ELR (cell line): ENCODE data around the gene ZNF438.
"Not testable (repeated sequence)": the region's sequence is repeated elsewhere in the genome, so short reads cannot be mapped to it uniquely, and the experiment has no call there.

Source experiments
- DNase-seq: peaks from one replicate; pipeline ENCODE4 v3.0.0-alpha.2; 2015; ENCODE audit warnings: low read depth

ZNF438 gene, protein sequence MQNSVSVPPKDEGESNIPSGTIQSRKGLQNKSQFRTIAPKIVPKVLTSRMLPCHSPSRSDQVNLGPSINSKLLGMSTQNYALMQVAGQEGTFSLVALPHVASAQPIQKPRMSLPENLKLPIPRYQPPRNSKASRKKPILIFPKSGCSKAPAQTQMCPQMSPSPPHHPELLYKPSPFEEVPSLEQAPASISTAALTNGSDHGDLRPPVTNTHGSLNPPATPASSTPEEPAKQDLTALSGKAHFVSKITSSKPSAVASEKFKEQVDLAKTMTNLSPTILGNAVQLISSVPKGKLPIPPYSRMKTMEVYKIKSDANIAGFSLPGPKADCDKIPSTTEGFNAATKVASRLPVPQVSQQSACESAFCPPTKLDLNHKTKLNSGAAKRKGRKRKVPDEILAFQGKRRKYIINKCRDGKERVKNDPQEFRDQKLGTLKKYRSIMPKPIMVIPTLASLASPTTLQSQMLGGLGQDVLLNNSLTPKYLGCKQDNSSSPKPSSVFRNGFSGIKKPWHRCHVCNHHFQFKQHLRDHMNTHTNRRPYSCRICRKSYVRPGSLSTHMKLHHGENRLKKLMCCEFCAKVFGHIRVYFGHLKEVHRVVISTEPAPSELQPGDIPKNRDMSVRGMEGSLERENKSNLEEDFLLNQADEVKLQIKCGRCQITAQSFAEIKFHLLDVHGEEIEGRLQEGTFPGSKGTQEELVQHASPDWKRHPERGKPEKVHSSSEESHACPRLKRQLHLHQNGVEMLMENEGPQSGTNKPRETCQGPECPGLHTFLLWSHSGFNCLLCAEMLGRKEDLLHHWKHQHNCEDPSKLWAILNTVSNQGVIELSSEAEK

DNA sequence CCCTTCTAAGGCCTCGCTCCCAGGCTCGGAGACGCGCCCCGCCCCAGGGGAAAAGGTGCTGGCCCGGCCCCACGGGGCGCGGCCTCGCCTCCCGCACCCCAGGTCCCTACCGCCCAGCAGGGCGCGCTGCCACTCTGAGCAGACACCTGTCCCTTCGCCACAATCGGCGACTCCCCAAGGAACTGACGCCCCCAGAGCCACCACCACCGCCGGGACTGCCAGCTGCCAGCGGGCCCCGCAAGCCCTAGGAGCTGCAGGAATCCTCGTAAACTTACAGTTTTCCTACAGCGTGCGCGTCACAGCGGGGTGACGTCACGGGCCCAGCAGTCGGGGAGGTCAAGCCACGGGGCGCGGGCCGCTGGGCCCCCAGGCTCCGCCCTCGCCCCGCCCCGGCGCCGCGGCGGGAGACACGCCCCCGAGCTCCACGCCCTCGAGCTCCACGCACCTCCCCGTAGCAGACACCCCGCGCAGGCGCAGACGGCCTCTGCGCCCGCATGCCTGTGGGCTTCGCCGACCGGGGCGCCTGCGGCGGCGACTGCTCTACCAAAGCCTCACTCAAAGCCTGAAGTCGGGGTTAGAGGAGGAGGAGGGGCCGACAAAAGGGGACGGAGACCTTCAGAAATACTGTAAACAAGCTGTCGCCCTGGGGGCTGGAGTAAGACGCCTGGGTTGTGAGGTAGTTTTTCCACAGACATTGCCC is at the start of gene ZNF438:
Gene ZNF438, minus strand, starts transcription at position 308 of the 700 bp plus-strand sequence. CDS start 154,831 bp downstream, outside the sequence.
- peak; percentile 92 for DNase-seq

DNA sequence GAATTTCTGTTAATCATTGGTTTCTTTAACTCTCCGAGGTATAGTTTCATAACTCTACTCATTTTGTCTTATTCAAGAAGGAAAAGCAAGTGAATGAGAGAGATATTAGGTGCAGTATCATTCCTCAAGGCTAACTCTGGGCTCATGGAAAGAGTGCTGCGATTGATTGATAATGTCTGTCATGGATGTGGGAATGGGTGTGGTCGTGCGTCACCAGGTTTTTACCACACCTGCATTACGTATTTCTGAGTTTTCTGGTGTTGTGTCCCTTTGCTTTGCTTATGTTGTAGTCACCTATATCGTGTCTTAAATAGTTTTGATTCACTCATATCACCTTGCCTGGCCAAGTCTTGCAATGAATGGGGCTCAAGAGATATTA is 44.9 kb upstream of the ZNF438 start:
- no peak for DNase-seq

DNA sequence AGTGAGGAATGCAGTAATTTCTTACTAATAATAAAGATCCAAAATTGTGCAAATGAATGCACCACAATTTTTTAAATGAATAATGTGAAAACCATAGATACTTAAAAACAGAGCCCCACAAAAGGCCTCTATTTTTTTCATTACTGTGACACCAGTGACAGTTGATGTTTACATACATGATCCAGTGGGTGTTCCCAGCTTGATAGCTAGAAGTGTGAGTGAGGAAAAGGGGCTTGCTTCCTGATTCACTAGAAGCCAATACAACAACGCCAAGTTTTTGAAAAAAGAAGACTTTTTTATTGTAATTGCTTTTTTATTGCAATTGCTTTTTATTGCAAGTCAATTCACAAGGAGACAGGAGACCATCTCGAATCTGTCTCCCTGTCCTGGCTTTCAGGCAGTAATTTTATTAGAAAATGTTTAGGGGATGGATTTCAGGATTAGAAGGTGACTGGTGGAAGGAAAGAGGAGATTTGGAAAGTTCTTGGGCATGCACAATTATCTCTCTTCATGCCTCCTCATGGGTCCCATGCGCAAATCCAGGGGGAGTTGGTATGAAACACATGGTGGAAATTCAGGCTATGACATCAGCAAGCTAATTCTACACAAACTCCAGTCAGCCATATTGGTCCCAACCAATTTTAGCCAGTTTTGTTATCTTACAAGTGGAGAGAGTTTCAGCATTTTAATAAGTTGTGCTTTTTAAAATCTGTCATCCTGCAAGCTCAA is 44.4 kb upstream of the ZNF438 start:
- DNase-seq: no peak

DNA sequence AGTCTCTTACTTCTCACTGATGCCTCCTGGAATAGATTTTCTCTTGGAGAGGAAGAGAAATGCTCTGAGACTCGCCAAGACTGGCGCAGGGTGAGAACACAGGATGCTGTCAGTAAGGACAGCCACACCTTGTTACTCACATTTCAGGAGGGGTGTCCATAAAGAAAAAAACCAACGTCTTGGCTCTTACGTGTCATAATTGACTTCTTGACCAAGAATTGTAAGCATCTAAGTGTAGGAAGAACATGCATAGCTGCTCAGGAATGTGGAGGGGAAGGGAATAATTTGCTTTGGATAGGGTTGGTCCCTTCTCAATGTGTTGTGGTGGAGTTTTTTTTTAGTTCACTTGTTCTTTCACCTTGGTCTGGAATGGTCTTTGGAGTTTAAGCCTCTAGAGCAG is 43.8 kb upstream of the ZNF438 start:
- DNase-seq: peak; percentile 94

DNA sequence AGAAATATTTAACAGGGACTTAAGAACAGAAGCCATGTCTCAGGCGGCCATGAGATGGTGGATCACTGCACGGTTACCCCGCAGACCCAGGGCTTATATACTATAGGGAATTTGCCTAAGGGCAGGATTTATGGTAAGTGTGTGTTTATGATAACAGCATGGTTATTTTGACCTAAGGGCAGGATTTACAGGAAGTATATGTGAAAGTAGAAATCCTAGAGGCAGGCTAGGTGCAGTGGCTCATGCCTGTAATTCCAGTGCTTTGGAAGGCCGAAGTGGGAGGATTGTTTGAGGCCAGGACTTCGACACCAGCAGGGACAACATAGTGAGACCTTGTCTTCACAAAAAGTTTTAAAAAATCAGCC is 43.0 kb upstream of the ZNF438 start:
- peak; percentile 33 for DNase-seq

DNA sequence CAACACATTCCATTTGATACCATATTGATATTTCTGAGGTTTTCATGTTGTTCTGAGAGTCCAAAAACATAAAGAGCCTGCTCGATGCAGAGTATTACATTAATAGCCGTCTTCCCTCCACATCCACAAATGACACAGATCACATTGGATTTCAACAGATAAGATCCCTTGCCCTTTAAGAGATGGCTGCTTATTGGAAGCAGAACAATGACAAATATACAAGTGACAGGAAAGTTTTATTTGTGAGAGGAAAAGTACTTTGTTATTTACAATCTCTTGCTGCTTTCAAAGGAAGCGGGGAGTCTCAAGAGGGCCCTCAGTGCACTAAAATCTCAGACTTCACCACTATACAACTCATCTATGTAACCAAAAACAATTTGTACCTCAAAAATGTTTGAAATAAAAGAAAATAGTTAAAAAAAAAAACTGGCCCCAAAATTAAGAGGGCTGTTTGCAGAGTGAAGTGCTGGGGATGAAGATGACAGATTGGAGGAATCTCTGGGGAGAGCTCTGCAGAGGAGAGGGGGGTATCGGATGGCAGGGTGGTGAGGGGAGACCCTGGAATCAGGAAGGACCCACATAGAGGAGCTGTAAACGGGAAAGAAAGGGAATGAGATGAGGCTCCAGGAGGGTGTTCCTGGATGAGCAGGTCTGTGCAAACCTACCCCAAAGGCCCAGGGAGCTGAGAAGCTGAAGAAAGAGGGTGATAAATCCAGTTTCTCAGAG is 42.5 kb upstream of the ZNF438 start:
- no peak for DNase-seq

DNA sequence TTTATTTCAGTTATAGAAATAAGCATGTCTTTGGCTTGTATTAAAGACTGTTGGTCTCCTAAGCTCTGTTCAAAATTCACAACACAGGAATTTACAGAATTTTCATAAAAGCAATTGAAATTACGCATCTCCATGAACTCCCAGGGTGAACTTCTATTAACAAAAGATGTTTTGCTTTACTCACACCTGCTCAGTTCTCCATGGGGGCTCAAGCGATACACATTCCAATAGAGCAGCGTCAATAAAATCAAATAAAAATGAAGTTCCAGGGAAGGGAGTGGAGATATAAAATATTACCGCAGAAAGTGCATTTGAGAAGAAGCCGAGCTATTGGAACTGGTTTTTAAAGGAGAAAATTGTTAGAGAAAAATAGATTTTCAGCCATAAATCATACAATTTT is 41.5 kb upstream of the ZNF438 start:
- no peak for DNase-seq

DNA sequence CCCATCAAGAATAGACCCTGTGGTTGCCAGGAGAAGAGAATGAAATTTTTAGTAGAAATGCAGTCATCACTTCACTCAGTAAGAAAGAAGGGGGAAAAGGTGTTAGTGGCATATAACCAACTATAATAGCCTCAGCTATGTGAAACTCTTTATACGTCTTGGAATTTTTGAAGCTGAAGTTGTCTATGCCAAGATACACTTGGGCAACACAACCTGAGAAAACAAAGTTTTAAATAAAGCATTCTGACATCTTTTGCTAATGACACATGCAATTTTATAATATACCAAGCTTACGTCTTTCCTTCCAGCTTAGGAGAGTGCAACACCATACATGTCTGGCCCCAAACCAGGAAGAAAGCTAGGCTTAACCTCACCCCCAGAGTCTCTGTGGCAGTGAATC is 40.8 kb upstream of the ZNF438 start:
- no peak for DNase-seq

DNA sequence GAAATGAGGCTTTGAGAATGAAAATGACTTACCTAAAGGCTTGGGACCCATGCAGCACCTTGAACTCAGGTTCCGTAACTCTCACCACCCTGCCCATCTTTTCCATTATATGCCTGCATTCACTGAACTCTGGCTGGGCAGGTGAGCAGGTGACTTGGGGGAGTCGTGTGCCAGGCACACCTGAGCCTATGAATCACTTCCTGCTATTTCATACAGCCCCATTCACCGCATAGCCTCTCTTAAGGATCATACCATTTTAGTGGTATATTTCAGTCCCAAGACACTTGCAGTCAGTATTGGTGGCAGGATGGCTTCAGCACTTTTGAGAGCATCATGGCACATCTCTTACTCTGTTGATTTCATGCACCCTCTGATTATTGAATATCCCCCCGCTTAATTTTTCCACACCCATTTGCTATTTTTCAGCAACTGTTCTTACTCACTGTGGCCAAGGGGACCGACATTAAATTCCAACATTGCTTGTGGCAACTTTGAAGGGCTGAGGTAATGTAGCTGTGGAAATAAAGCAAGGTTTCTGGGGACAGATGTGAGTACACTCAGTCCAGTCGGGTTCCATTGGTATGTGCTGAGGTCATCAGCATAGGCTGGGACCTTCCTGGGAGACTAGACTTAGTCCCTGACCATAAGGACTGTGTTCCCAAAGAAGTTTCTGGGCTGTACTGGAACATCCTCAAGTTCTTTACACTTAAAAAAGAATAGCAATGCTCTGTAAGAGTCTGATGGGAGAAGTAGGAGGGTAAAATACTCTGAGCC is 39.8 kb upstream of the ZNF438 start:
- DNase-seq: peak; percentile 58

DNA sequence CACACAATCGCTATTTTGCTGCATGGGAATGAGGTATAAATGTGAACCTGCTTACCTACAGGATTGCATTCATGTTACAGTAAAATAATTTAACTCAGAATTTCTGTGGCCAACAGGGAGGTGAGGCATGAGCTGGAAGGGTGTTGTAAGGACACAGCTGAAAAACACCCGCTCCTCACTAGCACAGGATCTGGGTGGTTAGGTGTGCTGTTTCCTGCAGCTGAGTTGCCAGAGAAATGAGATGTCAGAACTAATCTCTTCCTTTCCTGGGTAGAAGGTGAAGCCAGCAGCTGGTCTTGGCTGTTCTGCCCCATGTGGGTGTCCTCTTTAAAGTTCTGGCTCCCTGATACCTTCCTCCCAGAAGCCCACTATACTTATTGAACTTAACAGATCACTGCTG is 39.0 kb upstream of the ZNF438 start:
- DNase-seq: no peak

DNA sequence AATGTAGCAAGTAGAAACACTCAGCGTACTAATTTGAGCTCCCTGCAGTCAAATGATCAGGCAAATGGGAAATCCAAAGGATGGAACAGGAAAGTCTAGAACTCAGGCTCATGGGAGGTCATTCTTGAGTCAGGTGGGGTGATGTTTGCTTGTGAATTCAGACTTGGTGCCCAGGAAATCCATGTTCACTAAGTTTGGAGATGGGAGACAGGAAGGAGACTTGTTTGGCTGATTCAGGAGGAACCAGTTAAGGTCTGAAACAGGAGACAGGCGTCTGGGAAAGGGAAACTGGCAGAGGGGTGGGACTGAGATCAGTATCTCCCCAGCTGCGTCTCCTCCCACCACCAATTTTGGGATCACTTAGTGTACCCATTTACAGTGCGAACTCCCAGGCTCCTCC is 38.4 kb upstream of the ZNF438 start:
- DNase-seq: no peak

DNA sequence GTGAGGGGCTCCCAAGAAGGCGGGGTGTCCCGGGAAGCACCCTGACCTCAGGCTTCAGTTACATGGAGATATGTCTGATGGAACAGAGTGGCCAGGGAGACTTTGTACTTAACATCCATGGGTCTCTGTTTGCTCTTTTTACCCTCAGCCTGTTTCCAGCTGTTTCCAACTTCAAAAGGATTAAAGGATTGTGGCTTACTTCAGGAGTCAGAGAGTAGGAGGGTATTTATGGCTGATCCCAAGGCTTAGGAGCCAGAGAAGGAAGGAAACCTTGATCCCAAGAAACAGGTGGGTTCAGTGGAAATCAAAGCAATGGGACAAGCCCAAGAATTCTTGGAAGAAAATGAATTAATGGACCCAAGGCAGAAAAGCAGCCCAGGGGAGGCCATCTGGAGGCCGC is 37.7 kb upstream of the ZNF438 start:
- DNase-seq: no peak

DNA sequence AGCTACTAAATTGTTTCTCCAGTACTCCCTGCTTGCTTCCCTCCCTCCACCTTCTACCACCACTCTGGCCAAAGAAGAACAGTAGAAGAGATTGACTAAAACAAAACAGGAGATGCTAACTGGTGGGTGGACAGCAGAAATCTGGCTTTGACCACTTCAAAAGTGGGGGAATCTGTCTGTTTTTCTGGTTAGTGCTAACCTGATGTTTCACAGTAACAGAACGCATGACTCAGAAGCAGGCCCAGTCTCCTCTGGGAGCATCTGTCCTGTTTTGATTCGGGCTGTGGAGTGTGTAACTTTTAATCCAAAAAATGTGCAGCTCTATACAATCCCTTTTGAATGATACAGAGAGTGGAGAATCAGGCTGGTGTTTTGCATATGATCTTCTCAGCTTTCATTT is 32.7 kb upstream of the ZNF438 start:
- peak; percentile 60 for DNase-seq

DNA sequence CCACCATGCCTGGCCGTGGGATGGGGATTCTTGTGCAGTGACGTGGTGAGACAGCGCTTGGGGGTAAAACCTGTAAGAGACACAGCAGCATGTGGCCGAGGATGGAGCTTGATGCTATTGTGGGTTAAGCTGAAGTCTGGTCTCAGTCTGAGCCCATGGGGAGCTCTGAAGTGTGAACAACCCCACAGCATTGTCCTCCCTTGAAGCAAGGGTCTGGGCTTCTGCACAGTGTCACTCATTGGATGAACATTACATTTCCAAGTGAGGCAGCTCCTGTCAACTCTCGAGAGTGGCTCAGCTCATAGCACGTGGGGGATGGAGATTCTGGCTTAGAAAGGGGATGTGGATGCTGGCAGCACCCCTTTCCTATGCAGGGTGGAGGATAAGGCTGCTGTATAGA is 32.2 kb upstream of the ZNF438 start:
- no peak for DNase-seq

DNA sequence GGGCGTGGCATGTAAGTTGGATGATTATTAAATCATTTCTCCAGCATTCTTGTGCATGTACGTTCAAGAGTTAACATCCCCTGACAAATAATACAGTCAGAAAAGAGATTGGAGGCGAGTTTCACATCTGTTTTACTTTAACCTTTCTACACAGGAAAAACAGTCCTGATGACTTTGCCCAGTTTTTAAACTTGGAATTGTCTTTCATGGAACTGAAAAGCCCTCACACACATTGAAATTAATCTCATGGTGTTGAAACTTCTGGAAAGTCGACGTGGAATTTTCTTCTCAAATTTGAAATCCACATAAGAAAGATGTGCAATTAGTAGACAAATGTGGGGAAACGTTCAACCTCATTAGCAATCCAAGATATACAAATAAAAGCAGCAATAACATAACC is 31.2 kb upstream of the ZNF438 start:
- DNase-seq: no peak

DNA sequence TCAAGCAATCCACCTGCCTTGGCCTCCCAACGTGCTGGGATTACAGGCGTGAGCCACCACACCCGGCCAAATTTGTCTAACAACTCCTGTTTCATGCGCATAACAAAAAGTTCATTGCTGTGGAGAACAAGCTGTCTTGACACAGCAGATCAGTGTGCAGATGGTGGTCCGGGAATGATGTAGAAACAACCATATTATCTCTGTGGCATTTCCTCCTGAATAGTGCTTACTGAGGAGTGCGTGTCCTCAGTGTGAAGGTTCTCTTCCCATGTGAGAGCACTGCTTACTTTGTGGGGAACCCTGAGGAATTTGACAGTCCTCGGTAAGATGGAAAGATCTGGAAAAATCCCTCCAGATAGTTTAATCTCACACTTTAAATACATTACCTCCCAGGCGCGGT is 30.3 kb upstream of the ZNF438 start:
- DNase-seq: no peak

DNA sequence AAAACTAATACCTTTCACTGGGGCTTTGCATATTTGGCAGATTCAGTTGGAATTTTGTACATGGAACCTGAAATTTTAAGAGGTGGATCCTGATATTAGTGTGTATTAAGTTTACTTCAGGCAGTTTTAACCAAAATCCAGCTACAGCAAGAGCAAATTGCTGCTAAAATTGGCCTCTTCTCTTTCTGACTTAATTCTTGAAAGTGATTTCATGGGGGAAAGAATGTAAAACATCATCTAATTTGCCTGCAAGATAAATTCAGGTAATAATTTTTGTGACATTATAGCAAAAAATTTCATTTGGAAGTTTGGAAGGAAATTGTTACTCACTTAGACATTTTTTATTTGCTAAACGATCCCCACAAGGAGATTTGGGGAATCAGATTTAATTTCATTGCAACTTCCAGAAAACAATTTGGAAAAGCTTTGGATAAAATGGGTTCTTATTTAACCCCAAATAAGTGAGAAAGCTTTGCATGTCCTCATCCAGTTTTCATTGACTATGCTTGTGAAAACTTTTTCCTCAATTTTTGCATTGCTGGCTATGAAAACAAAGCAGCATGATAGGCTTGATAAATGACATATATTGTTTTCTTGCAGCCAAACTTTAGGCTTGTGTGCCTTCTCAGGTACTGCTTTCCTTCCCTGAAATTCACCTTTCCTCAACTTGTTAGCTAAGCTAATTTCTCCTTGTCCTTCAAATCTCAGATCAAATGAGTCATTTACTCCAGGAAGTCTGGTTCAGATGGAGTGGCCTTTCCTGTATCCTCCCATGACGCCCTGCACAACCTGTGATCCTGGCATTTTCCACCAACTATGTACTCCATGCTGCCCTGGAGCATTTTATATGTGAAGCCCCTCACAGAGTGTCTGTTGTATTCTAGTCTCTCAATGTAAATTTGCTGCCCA is 27.4 kb upstream of the ZNF438 start:
- DNase-seq: peak; percentile 39

DNA sequence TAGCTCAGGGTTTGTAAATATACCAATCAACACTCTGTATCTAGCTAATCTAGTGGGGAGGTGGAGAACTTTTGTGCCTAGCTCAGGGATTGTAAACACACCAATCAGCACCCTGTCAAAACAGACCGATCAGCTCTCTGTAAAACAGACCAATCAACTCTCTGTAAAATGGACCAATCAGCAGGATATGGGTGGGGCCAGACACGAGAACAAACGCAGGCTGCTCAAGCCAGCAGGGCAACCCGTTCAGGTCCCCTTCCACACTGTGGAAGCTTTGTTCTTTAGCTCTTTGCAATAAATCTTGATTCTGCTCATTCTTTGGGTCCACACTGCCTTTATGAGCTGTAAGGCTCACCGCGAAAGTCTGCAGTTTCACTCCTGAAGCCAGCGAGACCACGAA is 25.0 kb upstream of the ZNF438 start:
- DNase-seq: not testable (repeated sequence)

DNA sequence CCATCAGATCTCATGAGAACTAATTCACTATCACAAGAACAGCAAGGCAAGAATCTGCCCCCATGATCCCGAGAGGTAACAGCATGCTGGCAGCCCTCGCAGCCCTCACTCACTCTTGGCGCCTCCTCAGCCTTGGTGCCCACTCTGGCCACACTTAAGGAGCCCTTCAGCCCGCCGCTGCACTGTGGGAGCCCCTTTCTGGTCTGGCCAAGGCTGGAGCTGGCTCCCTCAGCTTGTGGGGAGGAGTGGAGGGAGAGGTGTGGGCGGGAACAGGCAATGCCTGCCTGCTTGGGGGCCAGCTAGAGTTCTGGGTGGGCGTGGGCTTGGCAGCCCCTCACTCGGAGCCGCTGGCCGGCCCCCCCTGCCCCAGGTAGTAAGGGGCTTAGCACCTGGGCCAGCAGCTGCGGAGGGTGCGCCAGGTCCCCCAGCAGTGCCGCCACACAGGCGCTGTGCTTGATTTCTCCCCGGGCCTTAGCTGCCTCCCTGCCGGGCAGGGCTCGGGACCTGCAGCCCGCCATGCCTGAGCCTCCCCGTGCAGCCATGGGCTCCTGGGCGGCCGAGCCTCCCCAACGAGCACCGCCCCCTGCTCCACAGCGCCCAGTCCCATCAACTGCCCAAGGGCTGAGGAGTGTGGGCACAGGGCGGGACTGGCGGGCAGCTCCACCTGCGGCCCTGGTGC is 24.0 kb upstream of the ZNF438 start:
- no peak for DNase-seq
